Upper lobe of left lung (tissue), 6 donors: ENCODE measurements around the gene C5orf15. TPM values are rescaled to one million over a fixed set of nuclear protein-coding genes. Genes with fewer than 3 reads are reported as not detected.

ENCODE experiments used
- ATAC-seq, 2 donors: fragments of 200-7000 bp; cut with Tn5 transposase; one replicate each; pipeline ENCODE4 v1.9.1; 2022; ENCODE audit warnings: mild to moderate bottlenecking in 2 of 2, moderate library complexity in 2 of 2; ENCODE audit not compliant: low FRiP score in 2 of 2
- DNase-seq, 2 donors: peaks; one replicate each; pipeline ENCODE4 v3.0.0-alpha.2; 2019 to 2020
- H3K27ac ChIP-seq, 4 donors: fragments of 200-600 bp; sonication (generic); one replicate each; pipeline ENCODE4 v1.5.1; 2016 to 2019
- H3K27me3 ChIP-seq, 4 donors: fragments of 200-600 bp; sonication (generic); one replicate each; pipeline ENCODE4 v1.5.1; 2017 to 2019
- H3K36me3 ChIP-seq, 4 donors: fragments of 200-600 bp; sonication (generic); one replicate each; pipeline ENCODE4 v1.5.1; 2016 to 2019
- H3K4me1 ChIP-seq, 4 donors: fragments of 200-600 bp; sonication (generic); one replicate each; pipeline ENCODE4 v1.5.1; 2018 to 2019
- H3K4me3 ChIP-seq, 4 donors: fragments of 200-600 bp; sonication (generic); one replicate each; pipeline ENCODE4 v1.5.1; 2017 to 2019; ENCODE audit warnings: mild to moderate bottlenecking in 2 of 4, moderate library complexity in 1 of 4
- H3K9me3 ChIP-seq, 4 donors: fragments of 200-600 bp; sonication (generic); one replicate each; pipeline ENCODE4 v1.5.1; 2018 to 2019
- EP300 ChIP-seq, 4 donors: sonication (generic); formaldehyde crosslinking; IDR thresholded peaks; one replicate each; pipeline ENCODE4 v1.5.1; 2017; ENCODE audit warnings: antibody characterized with exemption in 4 of 4, control low read depth in 2 of 4
- POLR2A ChIP-seq, 4 donors: fragments of 450-650 bp; IDR thresholded peaks; one replicate each; pipeline ENCODE4 v1.5.1; 2016 to 2017; ENCODE audit warnings: antibody characterized with exemption in 4 of 4, mild to moderate bottlenecking in 2 of 4
- POLR2AphosphoS5 ChIP-seq, 2 donors: sonication (generic); formaldehyde crosslinking; IDR thresholded peaks; one replicate each; pipeline ENCODE4 v1.5.1; 2017; ENCODE audit warnings: antibody characterized with exemption in 2 of 2
- WGBS, 2 donors: methylation state at CpG; one replicate each; pipeline ENCODE4 v1.1.5; 2017 to 2018; 5-methylcytosine and 5-hydroxymethylcytosine counted together
- total RNA-seq, 6 donors: library from RNA; depleted of rRNA in 4 of 6; stranded (reverse); fragments of >200 nt in 4 of 6; gene quantifications; one replicate each; pipeline versions ENCODE4 v1.1.0 to v1.2.1, GENCODE V29; 2016 to 2021
- TF ChIP-seq, protein P1 (sequence below), 6 experiments: fragments of 450-650 bp in 4 of 6; fragments of 200-600 bp in 2 of 6; sonication (generic) in 2 of 6; IDR thresholded peaks; one replicate each; pipeline ENCODE4 v1.5.1; 2016 to 2019; ENCODE audit warnings: antibody characterized with exemption in 6 of 6
- donor health status: DM: no; HTN: no; CAD: no; lungs with moderate emphysema.
- donor health status: DM: no; HTN: yes; CAD: no; lungs with severe emphysema.

Gene C5orf15
- total RNA-seq = 10 to 100 TPM; 15.1 to 65.5 (median 39.7) TPM

DNA sequence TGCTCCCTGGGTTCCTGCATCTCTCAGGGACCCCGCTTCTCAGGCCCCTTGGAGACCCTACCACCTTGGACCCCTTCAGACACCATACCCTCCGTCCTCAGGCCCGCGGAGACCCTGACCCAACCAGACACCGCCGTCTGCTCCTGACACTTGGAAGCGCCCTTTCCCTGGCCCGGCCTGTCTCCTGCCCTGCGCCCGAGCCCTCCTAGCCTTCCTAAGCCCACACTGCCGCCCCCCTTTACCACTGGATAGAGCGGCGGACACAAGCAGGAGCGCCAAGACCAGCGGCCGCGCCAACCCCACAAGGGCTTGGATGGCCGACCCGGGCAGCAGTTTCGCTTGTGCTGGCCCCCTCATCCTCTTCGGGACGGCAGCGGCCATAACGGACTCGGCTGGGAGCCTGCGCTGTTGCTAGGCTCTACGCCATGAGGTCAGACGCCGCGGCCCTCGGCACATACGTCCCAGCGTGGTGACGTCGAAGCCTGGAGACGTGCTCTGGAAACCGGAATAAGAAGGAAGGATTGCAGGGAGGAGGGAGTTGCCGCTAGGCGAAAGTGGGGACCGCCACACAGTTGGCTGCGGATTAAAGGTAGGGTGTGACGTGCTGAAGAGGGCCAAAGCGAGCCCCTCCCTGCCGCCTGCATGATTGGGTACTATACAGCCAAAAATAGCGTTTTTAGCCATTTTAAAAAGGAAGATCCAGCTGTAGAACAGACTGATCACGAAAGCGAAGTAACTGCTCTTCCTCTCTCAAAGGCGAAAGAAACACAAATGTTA is at the start of gene C5orf15:
C5orf15 (minus strand) TSS at position 422 of the 777 bp plus-strand sequence; CDS start at position 381, 41 bp downstream.
- H3K27me3 ChIP-seq = no peaks in the 10 kb centered on the region
- peak within 1 kb of the TSS; percentile 80 to 93 (median 91) for H3K4me3 ChIP-seq
- DNase-seq = peak; percentile 96 to 99
- peaks cover 2 to 27% (median 7%) of the 10 kb centered on the region in 4 donors for H3K36me3 ChIP-seq
- H3K4me1 ChIP-seq = peaks cover 9 to 24% (median 18%) of the 10 kb centered on the region in 4 donors
- TF ChIP-seq POLR2A (IDR thresholded peaks at IDR 0.05) = peak in 3 of 4 donors; percentile 70 to 88 (median 80)
- TF ChIP-seq POLR2AphosphoS5 (IDR thresholded peaks at IDR 0.05) = peak; percentile 88 to 94
- TF ChIP-seq EP300 (IDR thresholded peaks at IDR 0.05) = no peak
- TF ChIP-seq, protein P1, sequence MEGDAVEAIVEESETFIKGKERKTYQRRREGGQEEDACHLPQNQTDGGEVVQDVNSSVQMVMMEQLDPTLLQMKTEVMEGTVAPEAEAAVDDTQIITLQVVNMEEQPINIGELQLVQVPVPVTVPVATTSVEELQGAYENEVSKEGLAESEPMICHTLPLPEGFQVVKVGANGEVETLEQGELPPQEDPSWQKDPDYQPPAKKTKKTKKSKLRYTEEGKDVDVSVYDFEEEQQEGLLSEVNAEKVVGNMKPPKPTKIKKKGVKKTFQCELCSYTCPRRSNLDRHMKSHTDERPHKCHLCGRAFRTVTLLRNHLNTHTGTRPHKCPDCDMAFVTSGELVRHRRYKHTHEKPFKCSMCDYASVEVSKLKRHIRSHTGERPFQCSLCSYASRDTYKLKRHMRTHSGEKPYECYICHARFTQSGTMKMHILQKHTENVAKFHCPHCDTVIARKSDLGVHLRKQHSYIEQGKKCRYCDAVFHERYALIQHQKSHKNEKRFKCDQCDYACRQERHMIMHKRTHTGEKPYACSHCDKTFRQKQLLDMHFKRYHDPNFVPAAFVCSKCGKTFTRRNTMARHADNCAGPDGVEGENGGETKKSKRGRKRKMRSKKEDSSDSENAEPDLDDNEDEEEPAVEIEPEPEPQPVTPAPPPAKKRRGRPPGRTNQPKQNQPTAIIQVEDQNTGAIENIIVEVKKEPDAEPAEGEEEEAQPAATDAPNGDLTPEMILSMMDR (IDR thresholded peaks at IDR 0.05) = peak in 3 of 6 experiments; percentile 30 to 43 (median 35)
- 0 to 1% methylated on average over 28 to 29 of the region's 48 CpGs for WGBS, 2 donors
- H3K9me3 ChIP-seq = no peaks in the 10 kb centered on the region
- ATAC-seq = peak; percentile 99
- H3K27ac ChIP-seq = peak within 1 kb of the TSS; percentile 93 to 97 (median 96)

DNA sequence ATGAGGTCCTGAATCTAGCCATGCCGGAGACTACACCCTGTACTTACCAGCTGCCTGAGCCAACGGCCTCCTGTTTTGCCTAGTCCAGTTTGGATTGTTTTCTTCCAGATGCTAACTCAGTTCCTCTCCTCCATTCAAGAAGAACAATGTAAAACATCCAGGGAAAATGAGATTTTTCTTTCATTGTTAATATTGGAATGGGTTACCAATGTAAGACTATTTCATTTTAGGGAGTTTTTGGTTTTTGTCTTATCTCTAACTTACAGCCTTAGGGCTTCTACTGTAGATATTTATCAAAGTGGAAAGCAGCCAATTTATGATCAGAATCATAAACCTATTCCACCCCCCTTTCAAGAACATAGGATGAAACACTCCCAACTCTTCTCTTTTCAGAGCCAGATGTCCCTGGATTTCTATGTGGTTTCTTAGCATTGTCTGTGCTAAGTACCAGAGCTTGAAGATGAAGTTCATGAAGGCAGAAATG is 39.9 kb upstream of the C5orf15 start:
- 64 to 77% methylated on average over 2 of the region's 2 CpGs for WGBS, 2 donors
- H3K27me3 ChIP-seq = no peaks in the 10 kb centered on the region
- no peak for TF ChIP-seq EP300 (IDR thresholded peaks at IDR 0.05)
- TF ChIP-seq POLR2AphosphoS5 (IDR thresholded peaks at IDR 0.05) = no peak
- no peak for TF ChIP-seq POLR2A (IDR thresholded peaks at IDR 0.05)
- TF ChIP-seq, protein P1 (IDR thresholded peaks at IDR 0.05) = no peak
- no peaks in the 10 kb centered on the region for H3K9me3 ChIP-seq
- DNase-seq (no peak), ATAC-seq (no peak)
- H3K27ac ChIP-seq = no peak overlapping the region
- no peak overlapping the region for H3K4me3 ChIP-seq
- H3K36me3 ChIP-seq = no peaks in the 10 kb centered on the region
- H3K4me1 ChIP-seq = peaks cover 12 to 21% (median 14%) of the 10 kb centered on the region in 4 donors

DNA sequence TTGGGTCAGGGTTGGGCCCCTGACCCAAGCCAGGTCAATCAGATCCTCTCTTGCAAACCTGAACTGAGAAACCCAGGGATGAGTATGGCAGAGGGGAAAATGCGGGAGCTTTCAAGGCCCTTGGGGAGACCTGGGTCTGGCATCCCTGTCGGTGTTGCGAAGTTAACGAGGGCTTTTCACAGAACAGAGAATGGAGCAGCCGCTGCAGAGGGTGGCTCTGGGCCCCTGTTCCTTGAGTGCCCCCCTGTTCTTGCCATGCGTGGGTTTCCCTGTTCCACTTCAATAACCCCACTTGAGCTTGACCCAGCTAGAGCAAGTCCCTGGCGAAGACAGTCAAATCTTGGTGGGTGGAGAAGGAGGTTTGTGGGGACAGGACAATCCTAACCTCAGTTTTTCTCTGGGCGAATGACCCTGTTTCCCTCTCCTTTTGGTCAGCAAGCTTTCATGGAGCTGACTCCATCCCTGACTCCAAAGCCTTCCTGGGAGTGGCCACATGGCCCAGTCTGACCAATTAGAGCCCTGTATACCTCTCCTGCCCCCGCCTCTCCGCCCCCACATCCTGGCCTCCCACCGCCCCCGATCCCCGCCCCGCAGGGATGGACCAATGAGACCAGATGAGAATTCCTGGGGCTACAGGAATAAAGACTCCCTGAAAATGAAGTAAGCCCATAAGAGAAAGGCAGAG is 39.3 kb upstream of the C5orf15 start:
- H3K27ac ChIP-seq = no peak overlapping the region
- H3K36me3 ChIP-seq = no peaks in the 10 kb centered on the region
- 83 to 86% methylated on average over 10 to 14 of the region's 14 CpGs for WGBS, 2 donors
- H3K9me3 ChIP-seq = no peaks in the 10 kb centered on the region
- TF ChIP-seq POLR2A (IDR thresholded peaks at IDR 0.05) (no peak), EP300 (IDR thresholded peaks at IDR 0.05) (no peak), POLR2AphosphoS5 (IDR thresholded peaks at IDR 0.05) (no peak)
- TF ChIP-seq, protein P1 (IDR thresholded peaks at IDR 0.05) = no peak
- H3K4me1 ChIP-seq = peaks cover 18 to 27% (median 20%) of the 10 kb centered on the region in 4 donors
- no peak overlapping the region for H3K4me3 ChIP-seq
- DNase-seq (no peak), ATAC-seq (no peak)
- H3K27me3 ChIP-seq = no peaks in the 10 kb centered on the region

DNA sequence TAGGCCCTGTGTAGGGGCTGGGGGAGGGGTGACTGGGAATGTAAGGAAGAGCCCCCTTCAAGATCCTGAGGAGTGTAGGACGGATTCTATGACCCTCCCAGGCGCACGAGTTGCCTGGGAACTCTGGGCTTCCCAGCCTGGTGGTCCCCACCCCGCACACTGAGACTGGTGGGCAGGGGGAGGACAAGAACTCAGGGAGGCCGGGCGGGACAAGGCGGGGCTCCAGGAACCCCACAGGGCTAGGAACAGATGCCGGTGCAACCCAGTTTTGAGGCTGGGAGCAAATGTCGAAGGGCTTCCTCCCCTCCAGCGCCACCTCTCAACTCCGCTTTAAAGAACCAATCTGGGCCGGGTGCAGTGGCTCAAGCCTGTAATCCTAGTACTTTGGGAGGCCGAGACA is 37.7 kb upstream of the C5orf15 start:
- Histone ChIP-seq H3K36me3 (peaks cover 0 to 5% (median under 1%) of the 10 kb centered on the region in 4 donors), H3K4me3 (peak overlapping the region in 2 of 4 donors; percentile 94 to 96), H3K27ac (peak overlapping the region; percentile 97 to 100 (median 98)), H3K27me3 (no peaks in the 10 kb centered on the region), H3K9me3 (no peaks in the 10 kb centered on the region), H3K4me1 (peaks cover 28 to 32% (median 30%) of the 10 kb centered on the region in 4 donors)
- DNase-seq (peak in 1 of 2 donors; percentile 52), ATAC-seq (no peak)
- TF ChIP-seq, protein P1 (IDR thresholded peaks at IDR 0.05) = no peak
- no peak for TF ChIP-seq POLR2AphosphoS5 (IDR thresholded peaks at IDR 0.05)
- TF ChIP-seq POLR2A (IDR thresholded peaks at IDR 0.05) = no peak
- no peak for TF ChIP-seq EP300 (IDR thresholded peaks at IDR 0.05)
- WGBS, 2 donors = 82% methylated on average over 8 to 13 of the region's 13 CpGs
